HCT116 (cell line): Measurements from ENCODE around the gene TMEM154. TPM values are rescaled to one million over a fixed set of nuclear protein-coding genes. Genes with fewer than 3 reads are reported as not detected.

ENCODE experiments used
- ATAC-seq: fragments of 200-7000 bp; cut with Tn5 transposase; 2 replicates; pipeline ENCODE4 v1.9.1; 2020; ENCODE audit warnings: mild to moderate bottlenecking, moderate library complexity
- BruUV-seq: library from RNA; stranded (reverse); fragments of 400-500 nt; replicated peaks from 2 replicates; lab custom pipeline; 2021; lab: Mats Ljungman, UMichigan
- CTCF ChIA-PET: fragments of 300-600 bp; sonication (Branson Sonifier 250); formaldehyde crosslinking; loops from one replicate; lab custom pipeline; 2021; ENCODE audit warnings: antibody characterized with exemption; lab: Charles Lee
- POLR2A ChIA-PET: fragments of 300-600, 350-600 bp; sonication (Branson Sonifier 250); formaldehyde crosslinking; loops from one replicate; lab custom pipeline; 2021; ENCODE audit warnings: antibody characterized with exemption; lab: Charles Lee
- RAD21 ChIA-PET, 2 experiments: fragments of 300-600 bp; sonication (Branson Sonifier 250); formaldehyde crosslinking; loops; one replicate each; lab custom pipeline; 2023; ENCODE audit warnings: low total read pairs in 2 of 2; ENCODE audit not compliant: uncharacterized antibody in 2 of 2, unreplicated experiment in 2 of 2, low non-redundant PET in 1 of 2; lab: Charles Lee
- DNase-seq: peaks from one replicate; pipeline ENCODE4 v3.0.0-alpha.2; 2010; ENCODE audit warnings: low read depth, low spot score
- H2AFZ ChIP-seq: fragments of 200-600 bp; shearing (Covaris generic), sonication (generic); 2 replicates; pipeline ENCODE4 v1.6.1; 2017; ENCODE audit warnings: low read depth, mixed run types, mixed read lengths, antibody characterized with exemption, low read length; ENCODE audit not compliant: poor library complexity, severe bottlenecking
- H3K27ac ChIP-seq: 2 replicates; pipeline ENCODE4 v1.5.1; 2012; ENCODE audit warnings: low read depth, low read length
- H3K27me3 ChIP-seq: fragments of 200-600 bp; sonication (generic); 2 replicates; pipeline ENCODE4 v1.6.1; 2016; ENCODE audit warnings: mixed run types, low read length, mixed read lengths; ENCODE audit not compliant: insufficient read depth
- H3K36me3 ChIP-seq, 2 experiments: fragments of 200-500 bp in 1 of 2; fragments of 200-600 bp in 1 of 2; sonication (Bioruptor generic) in 1 of 2; sonication (generic) in 1 of 2; 2 replicates each; pipeline versions ENCODE4 v1.5.1 to v1.6.1; 2014 to 2016; ENCODE audit warnings: low read length in 2 of 2, inconsistent platforms in 1 of 2, mixed read lengths in 1 of 2, mixed run types in 1 of 2; ENCODE audit not compliant: insufficient read depth in 2 of 2, control insufficient read depth in 1 of 2
- H3K4me1 ChIP-seq, 2 experiments: fragments of 200-600 bp in 1 of 2; sonication (generic) in 1 of 2; 2 replicates each; pipeline versions ENCODE4 v1.5.1 to v1.6.1; 2012 to 2017; ENCODE audit warnings: low read length in 2 of 2, inconsistent platforms in 1 of 2, mild to moderate bottlenecking in 1 of 2, mixed read lengths in 1 of 2, mixed run types in 1 of 2, moderate library complexity in 1 of 2; ENCODE audit not compliant: insufficient read depth in 2 of 2, control insufficient read depth in 1 of 2
- H3K4me2 ChIP-seq: fragments of 200-600 bp; sonication (generic); 2 replicates; pipeline ENCODE4 v1.6.1; 2017; ENCODE audit warnings: mixed run types, low read length, mixed read lengths
- H3K4me3 ChIP-seq, 2 experiments: fragments of 200-600 bp in 1 of 2; sonication (generic) in 1 of 2; replicated peaks in 1 of 2; 2 replicates each; pipeline ENCODE4 v1.5.1; 2011 to 2016; ENCODE audit warnings: low read length in 2 of 2, control low read depth in 1 of 2, low read depth in 1 of 2, mild to moderate bottlenecking in 1 of 2, mixed read lengths in 1 of 2, mixed run types in 1 of 2
- H3K79me2 ChIP-seq: fragments of 200-600 bp; sonication (generic); 2 replicates; pipeline ENCODE4 v1.6.1; 2017; ENCODE audit warnings: mild to moderate bottlenecking, mixed run types, low read length, moderate library complexity, mixed read lengths; ENCODE audit not compliant: insufficient read depth
- H3K9ac ChIP-seq: fragments of 200-600 bp; sonication (generic); 2 replicates; pipeline ENCODE4 v1.6.1; 2016; ENCODE audit warnings: low read length, mixed read lengths
- H3K9me2 ChIP-seq: fragments of 200-600 bp; sonication (generic), shearing (Covaris generic); 2 replicates; pipeline ENCODE4 v1.6.1; 2017; ENCODE audit warnings: mixed run types, mild to moderate bottlenecking, moderate library complexity; ENCODE audit not compliant: insufficient read depth
- H3K9me3 ChIP-seq, 2 experiments: fragments of 200-500 bp in 1 of 2; fragments of 200-600 bp in 1 of 2; sonication (Bioruptor generic) in 1 of 2; sonication (generic) in 1 of 2; 2 replicates each; pipeline ENCODE4 v1.6.1; 2014 to 2017; ENCODE audit warnings: low read length in 2 of 2, mixed read lengths in 2 of 2, inconsistent platforms in 1 of 2, low read depth in 1 of 2, mild to moderate bottlenecking in 1 of 2, mixed run types in 1 of 2, moderate library complexity in 1 of 2; ENCODE audit not compliant: control insufficient read depth in 1 of 2, insufficient read depth in 1 of 2
- H4K20me1 ChIP-seq: fragments of 200-600 bp; sonication (generic), shearing (Covaris generic); 2 replicates; pipeline ENCODE4 v1.6.1; 2017; ENCODE audit warnings: mixed run types, mild to moderate bottlenecking, moderate library complexity; ENCODE audit not compliant: insufficient read depth
- ATF3 ChIP-seq: IDR thresholded peaks from 2 replicates; pipeline ENCODE4 v1.6.1; 2012
- CEBPB ChIP-seq: IDR thresholded peaks from 2 replicates; pipeline ENCODE4 v1.6.1; 2012; ENCODE audit warnings: low read depth
- CTCF ChIP-seq, 3 experiments: fragments of 200-600 bp in 1 of 3; sonication (generic) in 1 of 3; IDR thresholded peaks in 2 of 3; conservative IDR thresholded peaks in 1 of 3; 2 replicates each; pipeline ENCODE4 v1.5.1; 2012 to 2017; ENCODE audit warnings: low read depth in 2 of 3, low read length in 2 of 3, antibody characterized with exemption in 1 of 3, borderline replicate concordance in 1 of 3, control low read depth in 1 of 3, mild to moderate bottlenecking in 1 of 3, mixed read lengths in 1 of 3, mixed run types in 1 of 3, moderate library complexity in 1 of 3; ENCODE audit not compliant: insufficient read depth in 1 of 3
- EGR1 ChIP-seq: IDR thresholded peaks from 2 replicates; pipeline ENCODE4 v1.6.1; 2012; ENCODE audit warnings: low read depth
- ELF1 ChIP-seq: IDR thresholded peaks from 2 replicates; pipeline ENCODE4 v1.6.1; 2012; ENCODE audit warnings: low read depth, borderline replicate concordance
- EZH2 ChIP-seq: fragments of 200-600 bp; sonication (generic); IDR thresholded peaks from 2 replicates; pipeline ENCODE4 v1.6.1; 2017; ENCODE audit warnings: antibody characterized with exemption, mixed run types
- EZH2phosphoT487 ChIP-seq: fragments of 200-600 bp; IDR thresholded peaks from 2 replicates; pipeline ENCODE4 v1.6.1; 2018; ENCODE audit warnings: antibody characterized with exemption, borderline replicate concordance
- FOSL1 ChIP-seq: IDR thresholded peaks from 2 replicates; pipeline ENCODE4 v1.6.1; 2012; ENCODE audit warnings: low read depth
- JUND ChIP-seq: IDR thresholded peaks from 2 replicates; pipeline ENCODE4 v1.6.1; 2012
- MAX ChIP-seq: IDR thresholded peaks from 2 replicates; pipeline ENCODE4 v1.6.1; 2012
- POLR2A ChIP-seq: IDR thresholded peaks from 2 replicates; pipeline ENCODE4 v1.7.0; 2011; ENCODE audit warnings: borderline replicate concordance; ENCODE audit not compliant: insufficient read depth, insufficient read length; ENCODE audit errors: extremely low read depth
- POLR2AphosphoS5 ChIP-seq: IDR thresholded peaks from 2 replicates; pipeline ENCODE4 v1.6.1; 2011; ENCODE audit warnings: mild to moderate bottlenecking, low read depth, low read length, moderate library complexity
- RAD21 ChIP-seq: IDR thresholded peaks from 2 replicates; pipeline ENCODE4 v1.6.1; 2012; ENCODE audit warnings: low read depth, mild to moderate bottlenecking
- REST ChIP-seq: IDR thresholded peaks from 2 replicates; pipeline ENCODE4 v1.6.1; 2012; ENCODE audit warnings: low read depth
- SIN3A ChIP-seq: IDR thresholded peaks from 2 replicates; pipeline ENCODE4 v1.6.1; 2012; ENCODE audit warnings: low read depth
- SRF ChIP-seq: IDR thresholded peaks from 2 replicates; pipeline ENCODE4 v1.6.1; 2012; ENCODE audit warnings: low read depth
- TCF7L2 ChIP-seq: IDR thresholded peaks from 2 replicates; pipeline ENCODE4 v1.7.0; 2011; ENCODE audit warnings: borderline replicate concordance, inconsistent platforms; ENCODE audit not compliant: insufficient read depth, insufficient read length; ENCODE audit errors: extremely low read depth
- YY1 ChIP-seq: IDR thresholded peaks from 2 replicates; pipeline ENCODE4 v1.6.1; 2011; ENCODE audit warnings: low read length, low read depth, moderate library complexity, mild to moderate bottlenecking; ENCODE audit not compliant: insufficient replicate concordance; ENCODE audit errors: extremely low read depth
- ZBTB33 ChIP-seq: IDR thresholded peaks from 2 replicates; pipeline ENCODE4 v1.6.1; 2011; ENCODE audit warnings: mild to moderate bottlenecking, low read length, moderate library complexity; ENCODE audit not compliant: insufficient replicate concordance; ENCODE audit errors: extremely low read depth
- ZNF274 ChIP-seq: fragments of 200-500 bp; sonication (Bioruptor generic); IDR thresholded peaks from 2 replicates; pipeline ENCODE4 v1.6.1; 2014; ENCODE audit warnings: mild to moderate bottlenecking, low read depth, low read length, inconsistent platforms
- intact Hi-C: fragments of 100-400 bp; cut with micrococcal nuclease; formaldehyde crosslinking; loops from 2 replicates; pipeline ENCODE4 v1.10.0; 2022
- total RNA-seq: library from RNA; stranded (reverse); gene quantifications from one replicate; pipeline ENCODE4 v1.2.1, GENCODE V29; 2021; ENCODE audit not compliant: unreplicated experiment

TMEM154 gene
- total RNA-seq, 1 experiment from 2014 or later = 2.4 TPM

- intact Hi-C loops = no loop called here
- Histone ChIP-seq H4K20me1 (no peaks in the 10 kb centered on the region), H3K27me3 (no peaks in the 10 kb centered on the region), H3K9me3 (no peaks in the 10 kb centered on the region), H3K4me1 (no peaks in the 10 kb centered on the region), H2AFZ (no peak overlapping the region), H3K27ac (no peak overlapping the region), H3K36me3 (no peaks in the 10 kb centered on the region), H3K9ac (no peak overlapping the region), H3K4me3 (no peak overlapping the region), H3K4me2 (no peak overlapping the region), H3K9me2 (no peaks in the 10 kb centered on the region), H3K79me2 (no peaks in the 10 kb centered on the region)
- POLR2A ChIA-PET = no interaction called here
- ATAC-seq (no peak), DNase-seq (no peak)
- RAD21 ChIA-PET = no interaction called here
- CTCF ChIA-PET = no interaction called here
- TF ChIP-seq JUND (no peak), POLR2AphosphoS5 (no peak), POLR2A (no peak), CTCF (IDR thresholded peaks at IDR 0.05 in 2 of 3, conservative IDR thresholded peaks at IDR 0.05 in 1 of 3; ENCODE audit: borderline replicate concordance in 1 of 3, insufficient read depth in 1 of 3, low read depth in 2 of 3, low read length in 2 of 3) (no peak), CEBPB (no peak), FOSL1 (no peak), SRF (no peak), EZH2phosphoT487 (no peak), ELF1 (no peak), RAD21 (no peak), MAX (no peak), ZBTB33 (no peak), ATF3 (no peak), YY1 (no peak), REST (no peak), TCF7L2 (no peak), SIN3A (no peak), EGR1 (no peak), ZNF274 (no peak), EZH2 (no peak)
- no TSS peak for BruUV-seq
Observed at GRCh38 chr4:152666946-152667345, 12.9 kb downstream of the TMEM154 start.
